HG03025 (cell line): ENCODE data around the gene C19orf53.

Source experiments
- ATAC-seq: cut with Tn5 transposase; IDR thresholded peaks from one replicate; pipeline ENCODE4 v1.9.1; 2021; ENCODE audit warnings: mild to moderate bottlenecking, moderate library complexity; ENCODE audit not compliant: unreplicated experiment, low FRiP score

Gene C19orf53

GRCh38 chr19:13823901-13824300 lies 49.6 kb downstream of the C19orf53 start:
- ATAC-seq: no peak

GRCh38 chr19:13824703-13825102 lies 50.4 kb downstream of the C19orf53 start:
- ATAC-seq: no peak

- no peak for ATAC-seq
Observed at GRCh38 chr19:13825489-13826441, 51.5 kb downstream of the C19orf53 start.

GRCh38 chr19:13826652-13827235 lies 52.5 kb downstream of the C19orf53 start:
- ATAC-seq: no peak

GRCh38 chr19:13827656-13828055 lies 53.4 kb downstream of the C19orf53 start:
- no peak for ATAC-seq
